GM19463 (cell line): ENCODE results near the gene EFCAB10.
A peak's percentile ranks its signal among the peaks of the same experiment; 100 is the strongest.
"Not testable (repeated sequence)": the region's sequence is repeated elsewhere in the genome, so short reads cannot be mapped to it uniquely, and the experiment has no call there.

Experiments used
- ATAC-seq: cut with Tn5 transposase; IDR thresholded peaks from one replicate; pipeline ENCODE4 v1.9.1; 2021; ENCODE audit warnings: mild to moderate bottlenecking, moderate library complexity; ENCODE audit not compliant: unreplicated experiment

Gene EFCAB10

DNA sequence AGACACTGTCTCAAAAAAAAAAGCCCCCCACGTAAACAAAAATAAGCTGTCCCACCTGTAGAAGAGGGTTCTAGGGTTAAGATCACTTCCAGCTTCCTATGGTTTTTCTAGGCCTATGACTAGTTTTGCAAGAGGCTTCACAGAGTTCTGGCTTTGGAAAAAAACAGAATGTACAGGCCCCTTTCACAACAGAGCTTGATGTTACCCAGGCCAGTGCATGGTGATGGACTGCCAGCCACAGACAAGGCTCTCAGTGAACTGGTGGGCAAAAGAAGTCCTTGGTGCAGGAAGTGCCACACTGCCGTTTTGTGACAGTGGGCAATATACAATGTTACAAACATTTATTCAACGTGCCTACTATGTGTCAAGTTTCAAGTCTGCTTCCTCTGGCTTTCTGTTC is 18.3 kb upstream of the EFCAB10 start:
- ATAC-seq, result no peak

- not testable (repeated sequence) for ATAC-seq
These were observed 17.8 kb upstream of the EFCAB10 start for GRCh38 chr7:105599080-105599479.

DNA sequence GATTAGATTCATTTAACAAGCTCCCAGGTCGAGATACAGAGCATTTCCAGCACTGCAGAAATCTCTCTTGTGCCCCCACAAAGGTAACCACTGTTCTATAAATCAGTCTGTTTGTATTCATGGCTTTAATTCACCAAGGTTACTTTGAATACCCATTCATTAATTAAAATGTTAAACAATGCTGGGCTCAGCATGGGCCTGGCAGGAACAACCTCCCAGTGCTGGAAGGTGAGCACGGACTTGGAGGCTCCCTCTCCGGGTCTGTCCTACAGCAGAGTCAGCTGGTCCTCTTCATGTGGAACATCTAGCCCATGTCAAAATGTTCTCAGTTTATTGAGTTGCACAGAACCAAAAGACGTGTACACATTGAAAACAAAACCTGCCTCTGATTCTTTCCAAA is 15.6 kb upstream of the EFCAB10 start:
- no peak for ATAC-seq

DNA sequence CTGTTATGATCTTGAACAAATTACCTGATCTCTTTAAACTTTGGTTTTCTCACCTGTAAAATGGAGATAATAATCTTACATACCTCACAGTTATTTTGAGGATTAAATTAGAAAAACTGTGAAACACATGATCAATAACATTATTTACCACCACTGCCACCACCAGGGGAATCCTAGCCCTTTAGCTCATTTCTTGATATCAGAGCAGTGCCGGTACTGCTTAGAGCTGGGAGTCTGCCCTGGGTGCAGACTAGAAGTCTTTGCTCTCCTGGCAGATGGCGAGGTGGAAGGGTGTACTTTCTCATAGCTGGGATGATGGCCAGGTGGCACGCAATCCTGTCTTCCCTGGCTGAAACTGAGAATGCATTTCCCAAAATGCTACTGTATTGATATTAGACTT is 12.7 kb upstream of the EFCAB10 start:
- no peak for ATAC-seq

GRCh38 chr7:105591522-105591921 is 10.2 kb upstream of the EFCAB10 start:
- ATAC-seq, result no peak

DNA sequence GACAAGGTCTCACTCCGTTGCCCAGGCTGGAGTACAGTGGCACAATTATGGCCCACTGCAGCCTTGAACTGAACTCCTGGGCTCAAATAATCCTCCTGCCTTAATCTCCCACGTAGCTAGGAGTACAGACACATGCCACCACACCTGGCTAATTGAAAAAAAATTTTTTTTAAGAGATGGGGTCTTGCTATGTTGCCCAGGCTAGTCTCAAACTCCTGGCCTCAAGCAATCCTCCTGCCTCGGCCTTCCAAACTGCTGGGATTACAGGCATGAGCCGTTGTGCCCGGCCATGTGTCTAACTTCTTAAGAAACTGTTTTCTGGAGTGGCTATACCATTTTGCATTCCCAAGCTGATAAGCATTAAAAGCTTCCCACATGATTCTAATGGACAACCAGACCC is 9.5 kb upstream of the EFCAB10 start:
- no peak for ATAC-seq

DNA sequence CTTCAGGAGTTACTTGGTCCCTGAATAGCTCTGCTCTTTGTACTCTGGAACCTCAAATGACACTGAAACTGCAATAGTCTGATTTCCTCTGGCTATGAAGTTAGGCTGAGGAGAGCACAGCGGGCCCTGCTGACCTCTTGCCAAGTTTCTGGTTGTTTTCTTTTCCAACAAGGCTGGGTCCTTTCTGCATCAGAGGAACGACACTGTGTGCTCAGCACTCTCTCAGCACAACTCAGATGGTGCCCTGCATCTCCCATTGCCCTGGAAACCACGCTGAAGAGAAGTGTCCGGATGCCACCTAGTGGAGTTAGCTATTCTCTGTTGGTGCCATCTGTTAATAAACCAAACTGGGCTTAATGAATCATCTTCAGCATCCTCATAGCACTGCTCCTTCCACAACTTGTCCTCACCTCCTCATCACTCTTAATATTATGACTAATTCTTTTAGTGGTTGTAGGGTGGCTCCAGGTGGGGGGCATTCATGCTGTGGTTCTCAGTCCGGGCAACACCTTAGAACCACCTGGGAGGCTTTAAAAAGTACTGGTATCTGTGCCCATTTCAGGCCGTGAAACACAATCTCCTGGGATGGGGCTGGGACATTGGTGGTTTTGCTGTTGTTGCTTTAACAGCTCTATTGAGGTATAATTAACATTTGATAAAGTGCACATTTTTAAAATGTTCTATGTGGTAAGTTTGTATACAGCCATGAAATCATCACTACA is 8.2 kb upstream of the EFCAB10 start:
- peak; percentile 89 for ATAC-seq

DNA sequence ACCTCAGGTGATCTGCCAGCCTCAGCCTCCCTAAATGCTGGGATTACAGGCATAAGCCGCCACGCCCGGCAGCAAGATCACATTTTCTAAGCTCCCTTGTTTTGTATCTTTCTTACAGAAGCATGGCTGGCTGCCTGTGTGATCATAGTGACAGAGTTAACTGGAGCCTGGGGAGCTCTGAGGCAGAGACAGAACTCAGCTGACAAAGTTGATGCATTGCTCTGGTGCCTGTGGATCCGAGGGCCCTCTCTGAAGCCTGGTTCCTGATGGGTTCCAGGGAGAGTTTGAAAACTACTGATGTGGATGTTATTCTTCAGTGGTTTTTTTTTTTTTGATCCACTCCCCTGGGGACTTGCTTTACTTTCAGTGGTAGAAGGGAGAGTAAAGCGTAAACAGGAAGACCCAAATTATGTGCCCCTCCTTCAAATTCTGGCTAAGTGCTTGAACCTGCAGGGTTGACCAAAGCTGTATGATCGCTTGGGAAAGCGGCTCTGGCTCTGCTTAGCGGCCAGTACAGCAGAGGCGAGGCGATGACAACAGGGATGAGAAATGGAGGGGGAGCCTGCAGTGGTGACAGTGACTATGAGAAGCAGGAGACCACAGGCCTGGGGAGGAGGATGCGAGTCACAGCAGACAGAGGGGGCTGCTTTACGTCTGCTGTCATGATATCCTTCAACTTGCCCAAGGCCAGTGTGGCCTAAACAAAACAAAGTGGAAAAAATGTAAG is 6.8 kb upstream of the EFCAB10 start:
- no peak for ATAC-seq

GRCh38 chr7:105585850-105586500 is 4.7 kb upstream of the EFCAB10 start:
- ATAC-seq, result no peak

- no peak for ATAC-seq
These were observed 2.9 kb upstream of the EFCAB10 start for GRCh38 chr7:105584165-105584564.

GRCh38 chr7:105583061-105583460 is 1.8 kb upstream of the EFCAB10 start:
- ATAC-seq, result no peak

- ATAC-seq, result no peak
These were observed 1.1 kb downstream of the EFCAB10 start for GRCh38 chr7:105580022-105580740.

DNA sequence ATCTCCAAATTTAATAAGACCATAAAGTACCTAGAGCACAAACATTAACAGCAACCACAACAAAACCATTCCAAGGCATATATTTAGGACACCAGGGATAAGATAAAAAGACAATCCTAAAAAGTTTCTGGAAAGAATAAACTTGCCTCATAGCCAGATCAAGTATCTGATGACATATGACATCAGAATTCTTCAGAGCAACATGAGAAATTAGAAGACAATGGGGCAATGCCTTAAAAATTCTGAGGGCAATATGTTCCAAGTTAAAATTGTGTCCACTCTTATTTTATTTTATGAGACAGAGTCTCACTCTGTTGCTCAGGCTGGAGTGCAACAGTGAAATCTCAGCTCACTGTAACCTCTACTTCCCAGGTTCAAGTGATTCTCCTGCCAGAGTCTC is 2.8 kb downstream of the EFCAB10 start:
- ATAC-seq, result no peak

DNA sequence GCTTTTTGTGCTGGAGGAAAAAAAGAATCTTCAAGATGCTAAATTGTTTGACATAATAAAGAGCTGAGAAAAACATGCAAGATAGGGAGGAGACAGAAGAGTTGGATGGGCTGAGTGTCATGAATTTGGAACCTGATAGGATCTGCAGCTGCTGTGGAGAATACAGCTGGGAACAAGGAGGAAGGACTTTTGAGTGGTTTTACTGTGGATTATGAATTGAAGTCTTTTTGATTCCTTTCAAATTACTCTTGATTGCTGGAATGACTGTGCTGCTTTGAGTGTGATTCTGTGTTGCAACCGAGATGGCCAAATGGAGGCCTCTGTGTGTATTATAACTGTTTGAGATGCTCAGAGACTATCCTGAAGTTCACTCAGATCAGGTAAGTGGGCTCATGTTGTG is 4.0 kb downstream of the EFCAB10 start:
- no peak for ATAC-seq

DNA sequence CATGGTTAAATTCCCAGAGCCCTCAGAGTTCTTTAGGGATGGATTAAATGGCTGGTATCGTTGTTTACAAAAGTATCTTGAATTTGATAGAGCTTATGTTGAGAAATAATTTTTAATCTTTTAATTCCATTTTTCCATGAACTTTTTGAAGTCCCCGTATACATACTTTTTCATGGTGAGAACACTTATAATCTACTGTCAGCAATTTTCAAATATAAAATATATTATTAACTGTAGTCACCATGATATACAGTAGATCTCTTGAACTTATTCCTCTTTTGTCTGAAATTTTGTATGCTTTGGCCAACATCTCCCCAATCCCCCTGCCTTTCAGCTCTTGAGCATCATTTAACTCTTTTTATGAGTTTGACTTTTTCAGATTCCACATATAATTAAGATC is 9.4 kb downstream of the EFCAB10 start:
- no peak for ATAC-seq

- no peak for ATAC-seq
These were observed 13.5 kb downstream of the EFCAB10 start for GRCh38 chr7:105567821-105568220.

DNA sequence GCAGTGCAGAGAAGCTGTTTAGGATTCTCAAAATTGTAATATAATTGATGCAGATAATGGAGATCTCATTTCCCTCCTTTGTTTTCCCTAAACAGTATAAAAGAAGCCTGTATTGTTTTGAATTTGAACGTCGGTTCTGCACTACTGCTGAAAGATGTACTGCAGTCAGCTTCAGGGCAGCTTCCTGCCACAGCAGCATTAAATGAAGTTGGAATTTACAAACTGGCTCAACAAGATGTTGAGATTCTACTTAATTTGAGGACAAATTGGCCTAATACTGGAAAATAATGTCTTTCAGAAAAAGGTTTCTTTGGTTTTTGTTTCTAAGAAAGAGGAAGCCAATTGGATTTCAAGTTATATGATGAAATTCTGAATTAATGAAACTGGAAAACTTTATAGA is 14.3 kb downstream of the EFCAB10 start:
- ATAC-seq, result no peak

DNA sequence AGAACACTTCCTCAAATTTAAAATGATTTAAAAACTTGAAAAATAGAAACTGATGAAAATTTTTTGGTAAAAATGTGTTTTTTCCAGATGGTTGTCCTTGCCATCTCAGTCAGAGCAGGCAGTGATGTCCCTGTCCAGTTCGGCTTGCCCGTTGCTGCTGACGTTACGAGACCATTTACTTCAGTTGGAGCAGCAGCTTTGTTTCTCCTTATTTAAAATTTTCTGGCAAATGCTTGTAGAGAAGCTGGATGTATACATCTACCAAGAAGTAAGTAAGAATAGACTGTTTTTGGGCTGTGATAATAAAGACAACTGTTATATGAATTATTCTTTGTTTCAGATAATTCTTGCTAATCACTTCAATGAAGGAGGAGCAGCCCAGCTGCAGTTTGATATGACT is 16.1 kb downstream of the EFCAB10 start:
- ATAC-seq, result no peak

GRCh38 chr7:105559926-105560325 is 21.4 kb downstream of the EFCAB10 start:
- ATAC-seq, result no peak

- ATAC-seq, result no peak
These were observed 43.0 kb downstream of the EFCAB10 start for GRCh38 chr7:105538339-105538738.

GRCh38 chr7:105532709-105533460 is 48.4 kb downstream of the EFCAB10 start:
- no peak for ATAC-seq
